Right hindlimb (tissue), 1 donor: ENCODE results near the gene FAM98C.
"Not testable (repeated sequence)": the region's sequence is repeated elsewhere in the genome, so short reads cannot be mapped to it uniquely, and the experiment has no call there.

Source experiments
- DNase-seq: peaks from one replicate; pipeline ENCODE4 v3.0.0-alpha.2; 2018

The FAM98C gene

DNA sequence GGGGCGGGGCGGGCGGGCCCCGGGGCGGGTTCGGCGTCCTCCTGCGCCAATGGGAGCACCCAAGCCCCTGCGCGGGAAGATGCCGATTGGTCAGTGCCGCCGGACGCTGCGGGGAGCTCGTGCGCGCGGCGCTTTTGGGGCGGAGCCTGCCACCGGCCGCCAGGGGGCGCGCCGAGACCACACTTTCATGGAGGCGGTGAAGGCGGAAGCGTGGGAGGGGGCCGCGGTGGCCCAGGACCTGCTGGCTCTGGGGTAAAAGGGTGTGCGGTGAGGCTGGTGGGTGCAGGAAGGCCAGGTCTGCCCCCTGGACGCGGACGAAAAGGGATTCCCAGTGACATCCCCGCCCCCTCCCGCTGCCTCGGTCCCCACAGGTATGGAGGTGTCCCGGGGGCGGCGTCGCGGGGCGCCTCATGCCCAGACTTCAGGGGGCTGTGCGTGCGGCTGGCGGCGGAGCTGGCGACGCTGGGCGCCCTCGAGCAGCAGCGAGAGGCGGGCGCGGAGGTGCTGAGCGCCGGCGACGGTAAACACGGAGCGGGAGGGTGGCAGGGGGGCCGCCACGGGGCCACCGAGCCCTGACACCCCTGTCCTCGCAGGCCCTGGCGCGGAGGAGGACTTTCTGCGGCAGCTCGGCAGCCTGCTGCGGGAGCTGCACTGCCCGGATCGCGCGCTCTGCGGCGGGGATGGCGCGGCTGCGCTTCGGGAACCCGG is at the start of gene FAM98C:
Gene FAM98C, plus strand, starts transcription at position 127 of the 708 bp plus-strand sequence. Its CDS starts 61 bp downstream, at position 188.
- DNase-seq: peak; percentile 99

DNA sequence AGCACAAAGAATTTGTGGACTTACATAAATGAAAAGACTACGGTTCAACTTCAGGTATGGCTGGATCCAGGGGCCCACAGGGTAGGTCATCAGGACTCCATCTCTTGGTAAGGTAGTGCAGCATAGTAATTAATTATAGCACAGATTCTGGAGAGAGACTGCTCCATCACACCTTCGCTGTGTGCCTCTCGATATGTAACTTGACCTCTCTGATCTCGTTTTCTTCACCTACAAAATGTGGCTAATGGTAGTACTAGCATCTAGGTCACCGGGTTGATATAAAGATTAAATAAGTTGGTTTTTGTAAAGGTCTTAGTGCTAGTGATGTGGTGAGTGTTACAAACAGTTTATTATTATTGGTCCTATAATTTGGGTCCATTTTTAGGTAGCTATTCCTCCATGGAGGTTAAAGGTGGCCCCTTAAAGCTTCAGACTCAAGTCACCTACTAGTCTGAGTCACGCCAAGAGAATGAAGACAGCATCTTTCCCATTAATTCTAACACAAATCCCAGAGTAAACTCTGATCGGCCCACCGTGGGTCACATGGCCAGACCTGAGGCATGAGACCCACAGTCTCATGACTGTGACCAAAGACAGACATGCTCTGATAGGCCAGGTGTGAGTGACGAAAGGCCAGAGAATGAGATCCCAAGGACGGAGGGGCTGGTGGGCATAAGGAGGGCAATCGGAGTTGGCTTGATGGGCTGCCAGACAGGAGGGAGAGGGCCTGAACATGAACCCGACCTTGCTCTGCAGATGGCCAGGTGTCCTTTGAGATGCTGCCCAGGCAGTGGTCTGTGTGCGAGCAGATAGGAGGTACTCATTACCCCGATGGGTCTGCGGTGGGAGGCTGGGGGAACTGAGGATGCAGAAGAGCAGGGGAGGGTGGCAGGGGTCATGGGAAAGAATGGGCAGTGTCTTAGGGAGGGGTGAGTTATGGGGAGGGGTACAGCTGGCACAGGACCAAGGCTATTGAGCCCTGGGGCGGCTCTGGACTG is 46.9 kb upstream of the FAM98C start:
- no peak for DNase-seq

DNA sequence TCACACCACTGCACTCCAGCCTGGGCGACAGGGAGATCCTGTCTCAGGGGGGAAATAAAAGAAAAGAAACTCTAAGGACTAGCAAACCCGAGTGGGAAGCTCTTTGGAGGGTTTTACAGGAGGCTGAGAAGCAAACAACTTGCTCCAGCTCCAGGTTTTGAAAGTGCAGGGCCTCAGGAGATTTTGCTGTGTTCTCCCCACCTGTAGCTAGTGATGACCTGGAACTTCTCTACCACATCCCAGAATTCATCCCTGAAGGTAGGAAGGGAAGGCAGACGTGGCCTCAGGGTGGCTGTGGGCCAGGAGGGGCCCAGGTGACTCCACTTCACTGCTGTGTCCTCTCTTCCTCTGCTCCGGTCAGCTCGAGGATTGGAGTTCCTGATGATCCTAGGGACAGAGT is 44.8 kb upstream of the FAM98C start:
- DNase-seq: no peak

DNA sequence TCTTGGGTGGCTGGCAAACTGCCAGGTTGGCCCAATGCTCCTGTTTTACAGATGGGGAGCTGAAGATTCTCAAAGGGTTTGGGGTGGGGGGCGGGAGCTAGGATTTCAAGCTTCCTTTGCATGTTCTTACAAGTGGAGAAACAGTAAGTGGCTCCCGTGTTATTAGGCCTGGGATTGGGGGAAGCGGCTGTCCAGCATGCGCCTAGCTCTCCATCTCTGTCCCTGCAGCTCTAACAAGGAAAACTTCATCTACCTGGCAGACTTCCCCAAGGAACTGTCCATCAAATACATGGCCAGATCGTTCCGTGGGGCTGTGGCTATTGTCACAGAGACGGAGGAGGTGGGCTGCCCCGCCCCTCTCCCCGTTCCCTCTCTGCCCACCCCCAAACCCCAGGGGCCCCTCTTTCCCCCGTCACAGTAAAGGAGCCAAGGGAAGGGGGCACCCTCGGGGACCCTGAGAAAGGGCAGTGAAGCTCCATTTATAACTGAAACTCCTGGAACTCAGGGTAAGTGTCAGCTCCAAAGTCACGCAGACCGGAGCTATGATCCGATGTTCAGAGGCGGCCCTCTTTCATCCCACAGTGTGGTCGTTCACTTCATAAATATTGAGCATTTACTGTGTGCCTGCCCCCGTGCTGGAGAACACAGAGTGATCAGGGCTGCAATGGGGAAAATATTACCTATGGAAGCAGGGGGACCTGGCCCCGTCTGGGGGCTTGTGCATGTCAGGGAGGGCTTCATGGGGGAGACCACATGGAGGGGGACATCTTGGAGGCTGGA is 43.5 kb upstream of the FAM98C start:
- no peak for DNase-seq

DNA sequence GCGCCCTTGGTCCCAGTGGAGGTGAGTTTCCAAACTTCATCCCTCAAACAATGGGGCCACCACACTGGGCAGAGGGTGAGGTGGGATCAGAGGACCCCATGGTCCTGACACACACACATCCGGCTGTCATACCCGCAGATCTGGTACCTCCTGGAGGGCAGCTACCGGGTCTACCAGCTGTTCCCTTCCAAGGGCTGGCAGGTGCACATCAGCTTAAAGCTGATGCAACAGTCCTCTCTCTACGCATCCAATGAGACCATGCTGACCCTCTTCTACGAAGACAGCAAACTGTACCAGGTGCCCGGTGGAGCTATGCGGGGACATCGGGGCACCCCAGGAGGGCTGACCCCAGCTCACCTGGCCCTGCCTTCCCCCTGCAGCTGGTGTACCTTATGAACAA is 42.5 kb upstream of the FAM98C start:
- no peak for DNase-seq

DNA sequence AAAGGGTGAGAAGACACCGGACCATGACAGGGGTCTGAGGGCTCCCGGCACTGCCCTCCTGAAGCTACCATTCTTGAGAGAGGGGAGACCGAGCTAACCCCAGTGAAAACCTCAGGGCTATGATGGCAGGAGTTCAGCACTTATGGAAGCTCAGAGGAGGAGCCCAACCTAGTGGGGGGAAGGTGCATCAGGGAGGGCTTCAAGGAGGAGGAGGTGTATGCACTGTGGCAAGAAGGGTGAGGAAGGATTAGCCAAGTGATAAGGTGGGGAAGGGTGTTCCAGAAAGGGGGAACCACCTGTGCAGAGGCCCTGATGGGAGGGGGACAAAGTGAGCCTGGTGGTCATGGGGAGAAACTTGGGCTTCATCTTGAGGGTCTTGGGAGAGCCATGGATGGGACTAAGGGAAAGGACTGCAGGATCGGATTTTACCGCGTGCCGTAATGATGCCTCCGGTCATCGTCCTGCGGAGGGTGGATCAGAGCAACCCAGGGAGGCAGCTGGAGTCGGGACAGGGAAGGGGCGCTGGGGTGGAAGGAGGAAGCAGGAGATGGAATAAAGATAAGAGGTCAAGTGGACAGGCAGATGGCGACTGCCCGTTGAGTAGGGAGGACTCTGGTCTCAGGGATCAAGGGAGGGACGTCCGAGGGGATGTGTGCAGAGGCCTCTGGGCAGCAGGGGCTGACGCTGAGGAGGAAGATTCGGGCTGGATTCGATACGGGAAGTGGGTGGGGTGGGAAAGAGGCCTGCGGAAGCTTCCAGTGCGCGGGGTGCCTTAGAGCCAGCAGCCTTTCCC is 41.9 kb upstream of the FAM98C start:
- no peak for DNase-seq

DNA sequence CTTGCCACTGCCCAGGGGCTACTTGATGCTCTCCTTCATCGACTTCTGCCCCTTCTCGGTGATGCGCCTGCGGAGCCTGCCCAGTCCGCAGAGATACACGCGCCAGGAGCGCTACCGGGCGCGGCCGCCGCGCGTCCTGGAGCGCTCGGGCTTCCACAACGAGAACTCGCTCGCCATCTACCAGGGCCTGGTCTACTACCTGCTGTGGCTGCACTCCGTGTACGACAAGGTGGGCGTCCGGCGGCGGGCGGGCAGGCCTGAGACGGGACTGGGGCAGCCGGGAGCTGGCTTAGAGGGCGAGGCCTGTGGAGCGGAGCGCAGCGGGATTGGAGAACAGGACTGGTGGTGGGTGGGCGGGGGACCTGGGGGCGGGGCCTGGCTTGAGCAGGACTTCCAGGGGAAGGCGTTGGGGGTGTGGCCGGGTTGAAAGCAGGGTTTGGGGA is 41.2 kb upstream of the FAM98C start:
- peak; percentile 86 for DNase-seq

DNA sequence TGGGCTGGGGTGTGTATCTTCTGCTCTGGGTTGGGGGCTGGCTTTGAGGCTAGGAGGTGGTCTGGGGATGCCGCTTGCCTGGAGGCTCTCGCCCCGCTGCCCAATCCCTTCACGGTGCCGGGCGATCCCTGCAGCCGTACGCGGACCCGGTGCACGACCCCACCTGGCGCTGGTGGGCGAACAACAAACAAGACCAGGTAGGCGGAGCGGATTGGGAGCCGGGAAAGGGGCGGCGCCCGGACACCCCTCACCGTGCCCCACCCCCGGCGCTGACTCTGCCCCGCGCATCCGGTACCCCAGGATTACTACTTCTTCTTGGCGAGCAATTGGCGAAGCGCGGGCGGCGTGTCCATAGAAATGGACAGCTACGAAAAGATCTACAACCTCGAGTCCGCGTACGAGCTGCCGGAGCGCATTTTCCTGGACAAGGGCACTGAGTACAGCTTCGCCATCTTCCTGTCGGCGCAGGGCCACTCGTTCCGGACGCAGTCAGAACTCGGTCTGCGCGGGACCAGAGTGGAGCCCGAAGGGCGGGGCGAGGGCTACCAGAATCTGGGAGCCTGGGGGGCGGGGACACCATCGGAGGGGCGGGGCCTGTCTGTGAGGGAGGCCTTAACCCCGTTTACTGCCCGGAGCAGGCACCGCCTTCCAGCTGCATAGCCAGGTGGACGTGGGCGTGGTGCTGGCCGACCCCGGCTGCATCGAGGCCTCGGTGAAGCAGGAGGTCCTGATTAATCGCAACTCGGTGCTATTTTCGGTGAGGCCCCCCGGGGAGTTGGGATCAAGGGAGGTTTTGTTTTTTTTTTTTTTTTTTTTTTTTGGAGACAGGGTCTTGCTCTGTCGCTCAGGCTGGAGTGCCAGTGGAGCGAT is 40.6 kb upstream of the FAM98C start:
- peak; percentile 71 for DNase-seq

DNA sequence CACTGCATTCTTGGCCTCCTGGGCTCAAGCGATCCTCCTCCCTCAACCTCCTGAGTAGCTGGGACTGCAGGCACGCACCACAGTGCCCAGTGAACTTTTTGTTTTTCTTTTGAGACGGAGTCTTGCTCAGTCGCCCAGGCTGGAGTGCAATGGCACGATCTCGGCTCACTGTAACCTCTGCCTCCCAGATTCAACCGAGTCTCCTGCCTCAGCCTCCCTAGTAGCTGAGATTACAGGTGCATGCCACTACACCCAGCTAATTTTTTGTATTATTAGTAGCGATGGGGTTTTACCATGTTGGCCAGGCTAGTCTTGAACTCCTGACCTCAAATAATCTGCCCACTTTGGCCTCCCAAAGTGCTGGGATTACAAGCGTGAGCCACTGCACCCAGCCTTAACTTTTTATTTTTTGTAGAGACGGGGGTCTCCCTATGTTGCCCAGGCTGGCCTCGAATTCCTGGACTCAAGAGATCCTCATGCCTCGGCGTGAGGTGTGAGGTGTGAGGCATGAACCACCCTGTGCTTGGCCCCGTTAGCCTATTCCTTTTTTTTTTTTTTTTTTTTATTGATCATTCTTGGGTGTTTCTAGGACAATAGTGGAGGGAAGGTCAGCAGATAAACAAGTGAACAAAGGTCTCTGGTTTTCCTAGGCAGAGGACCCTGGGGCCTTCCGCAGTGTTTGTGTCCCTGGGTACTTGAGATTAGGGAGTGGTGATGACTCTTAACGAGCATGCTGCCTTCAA is 39.8 kb upstream of the FAM98C start:
- not testable (repeated sequence) for DNase-seq

DNA sequence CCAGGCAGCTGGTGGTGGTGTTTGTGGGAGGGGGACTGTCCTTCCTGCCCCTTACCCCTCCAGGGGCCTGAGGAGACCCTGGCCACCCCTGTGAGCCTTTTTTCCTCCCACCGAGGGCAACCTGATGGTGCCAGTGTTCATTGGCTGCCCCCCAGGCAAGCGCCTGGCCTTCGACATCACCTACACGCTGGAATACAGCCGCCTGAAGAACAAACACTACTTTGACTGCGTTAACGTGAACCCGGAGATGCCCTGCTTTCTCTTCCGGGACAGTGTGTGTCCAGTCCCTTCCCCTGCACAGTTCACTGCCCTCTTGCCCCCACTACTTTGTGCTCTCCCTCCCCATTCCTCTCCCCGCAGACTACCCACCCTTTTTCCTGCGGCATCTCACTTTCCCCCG is 35.9 kb upstream of the FAM98C start:
- DNase-seq: no peak

DNA sequence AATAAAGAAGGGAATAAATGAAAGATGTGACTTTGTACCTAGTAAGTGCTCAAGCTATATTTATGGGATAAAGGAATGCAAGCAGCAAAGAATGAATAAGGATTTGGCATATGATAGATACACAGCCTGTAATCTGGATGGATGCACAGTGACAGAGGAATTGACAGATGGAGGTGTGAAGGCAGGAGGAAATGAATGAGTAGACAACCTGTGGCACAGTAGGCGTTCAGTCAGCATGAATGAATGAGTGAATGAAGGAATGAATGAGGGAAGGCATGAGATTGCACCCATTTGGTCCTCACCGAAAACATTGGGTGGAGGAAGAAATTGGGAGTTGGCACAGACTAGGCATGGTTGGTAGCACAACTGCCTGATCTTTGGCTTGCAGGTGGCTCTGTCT is 33.3 kb upstream of the FAM98C start:
- DNase-seq: no peak

DNA sequence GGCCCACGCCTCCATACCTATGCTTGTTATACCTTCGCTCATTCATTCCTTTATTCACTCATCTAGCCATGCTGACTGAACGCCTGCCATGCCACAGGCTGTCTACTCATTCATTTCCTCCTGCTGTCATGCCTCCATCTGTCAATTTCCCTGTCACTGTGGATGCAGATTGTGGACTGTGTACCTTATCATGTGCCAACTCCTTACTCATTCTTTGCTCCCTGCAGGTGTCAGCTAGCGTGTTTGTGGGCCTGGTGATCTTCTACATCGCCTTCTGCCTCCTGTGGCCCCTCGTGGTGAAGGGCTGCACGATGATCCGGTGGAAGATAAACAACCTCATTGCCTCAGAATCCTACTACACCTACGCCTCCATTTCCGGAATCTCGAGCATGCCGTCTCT is 32.6 kb upstream of the FAM98C start:
- no peak for DNase-seq

DNA sequence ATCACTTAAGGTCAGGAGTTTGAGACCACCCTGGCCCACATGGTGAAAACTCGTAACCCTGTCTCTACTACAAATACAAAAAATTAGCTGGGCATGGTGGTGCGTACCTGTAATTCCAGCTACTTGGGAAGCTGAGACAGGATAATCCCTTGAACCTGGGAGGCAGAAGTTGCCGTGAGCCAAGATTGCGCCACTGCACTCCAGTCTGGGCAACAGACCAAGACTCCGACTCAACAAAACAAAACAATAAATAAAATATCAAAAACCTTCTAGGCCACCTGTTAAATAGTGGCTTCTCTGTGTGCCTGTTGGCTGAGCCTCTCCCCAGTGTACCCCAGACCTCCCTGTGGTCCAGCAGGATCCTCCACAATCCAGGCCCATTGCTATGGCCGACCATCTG is 31.8 kb upstream of the FAM98C start:
- no peak for DNase-seq

DNA sequence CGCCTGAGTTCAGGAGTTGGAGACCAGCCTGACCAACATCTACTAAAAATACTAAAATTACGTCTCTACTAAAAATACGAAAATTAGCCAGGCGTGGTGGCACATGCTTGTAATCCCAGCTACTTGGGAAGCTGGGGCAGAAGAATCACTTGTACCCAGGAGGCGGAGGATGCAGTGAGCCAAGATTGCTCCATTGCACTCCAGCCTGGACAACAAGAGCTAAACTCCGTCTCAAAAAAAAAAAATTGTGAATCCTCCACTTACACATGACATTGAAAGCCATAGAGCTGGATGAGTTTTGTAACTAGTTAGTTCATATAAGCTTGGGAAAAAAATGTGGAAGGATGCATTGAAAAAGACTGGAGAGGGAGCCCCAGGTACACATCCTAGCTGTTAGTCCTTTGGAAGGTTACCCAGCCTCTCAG is 29.0 kb upstream of the FAM98C start:
- no peak for DNase-seq

DNA sequence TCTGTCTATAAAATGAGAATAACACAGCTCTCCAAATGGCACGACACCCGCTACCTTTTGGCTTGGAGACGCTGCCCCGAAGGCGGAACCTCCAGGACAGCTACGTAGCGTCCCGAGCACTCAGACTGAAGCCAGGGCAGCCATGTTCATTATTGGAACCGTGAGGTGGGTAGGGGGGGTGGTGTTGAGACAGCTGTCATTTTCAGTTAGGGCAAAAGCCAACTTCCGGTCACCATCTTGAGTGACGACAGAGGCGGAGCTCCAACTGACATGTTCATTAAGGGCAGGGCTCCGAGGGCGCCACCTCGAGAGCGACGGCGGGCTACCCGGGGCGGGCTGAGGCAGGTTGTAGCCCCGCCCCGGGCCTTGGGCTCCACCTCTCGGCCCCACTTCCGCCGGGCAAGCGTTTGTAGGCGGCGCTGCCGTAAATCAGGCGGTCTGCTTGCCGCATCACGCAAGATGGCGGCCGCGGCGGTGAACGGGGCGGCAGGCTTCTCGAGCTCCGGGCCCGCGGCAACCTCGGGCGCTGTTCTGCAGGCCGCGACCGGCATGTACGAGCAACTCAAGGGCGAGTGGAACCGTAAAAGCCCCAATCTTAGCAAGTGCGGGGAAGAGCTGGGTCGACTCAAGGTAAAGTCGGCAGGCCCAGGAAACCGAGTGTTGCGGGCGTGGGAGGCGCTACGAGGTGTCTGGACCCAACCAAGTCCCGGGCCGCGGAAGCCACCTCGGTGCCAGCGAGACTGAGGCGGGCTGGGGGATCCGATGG is 28.4 kb upstream of the FAM98C start, which contains the start of gene PSMD8:
Gene PSMD8, plus strand, starts transcription at position 240 of the 766 bp plus-strand sequence. Its CDS starts 31 bp downstream, at position 271.
- peak; percentile 99 for DNase-seq

DNA sequence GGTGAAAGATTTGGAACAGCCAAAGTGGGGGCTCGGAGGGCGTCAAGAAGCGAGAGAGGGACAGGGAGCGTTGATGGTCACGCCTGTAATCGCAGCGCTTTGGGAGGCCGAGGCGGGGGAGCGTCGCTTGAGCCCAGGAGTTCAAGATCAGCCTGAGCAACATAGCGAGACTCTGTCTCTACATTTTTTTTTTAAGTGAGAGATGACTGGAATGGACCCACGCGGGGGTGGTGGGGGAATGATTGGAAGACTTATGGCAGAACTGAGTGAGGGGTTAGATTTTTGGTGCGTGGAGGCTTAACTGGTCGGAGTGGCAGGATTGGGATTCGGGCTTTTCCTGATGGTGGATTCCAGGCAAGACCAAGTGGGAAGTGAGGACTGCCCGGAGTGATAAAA is 27.8 kb upstream of the FAM98C start:
- no peak for DNase-seq

DNA sequence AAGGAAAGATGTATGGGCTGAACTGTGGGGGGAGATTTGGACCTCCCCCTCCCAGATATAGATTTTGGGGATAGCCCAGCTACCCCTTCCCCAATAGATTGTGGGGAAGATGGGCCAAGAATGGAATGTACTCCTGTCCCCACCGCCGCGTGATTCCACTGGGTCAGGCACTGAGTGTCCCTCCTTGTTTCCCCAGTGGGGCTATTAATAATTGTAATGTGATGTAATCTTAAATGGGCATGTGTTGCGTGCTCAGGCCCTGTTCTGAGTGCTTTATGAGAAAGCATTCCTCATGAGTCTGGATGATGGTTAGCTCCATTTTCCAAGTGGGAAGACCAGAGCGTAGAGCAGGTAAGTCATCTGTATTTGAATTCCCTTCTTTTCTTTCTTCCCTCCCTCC is 27.1 kb upstream of the FAM98C start:
- no peak for DNase-seq

DNA sequence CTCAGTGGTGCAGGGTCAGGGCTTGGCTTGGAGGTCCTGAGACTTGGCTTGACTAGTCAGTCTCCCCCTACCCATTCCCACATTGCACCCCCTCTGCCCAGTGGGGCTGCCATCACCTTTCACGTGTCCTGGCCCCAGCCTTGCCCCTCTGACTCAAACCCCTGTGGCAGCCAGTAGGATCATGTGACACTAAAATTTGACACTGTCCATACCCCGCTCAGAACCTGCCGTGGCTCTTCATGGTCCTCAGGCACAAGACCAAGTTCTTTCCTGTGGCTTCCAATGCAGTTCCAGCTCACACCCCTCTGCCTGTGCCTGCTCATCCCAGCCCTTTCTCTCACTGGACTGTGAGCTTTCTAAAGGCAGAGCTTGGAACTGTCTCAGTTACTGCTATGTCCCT is 26.3 kb upstream of the FAM98C start:
- no peak for DNase-seq

DNA sequence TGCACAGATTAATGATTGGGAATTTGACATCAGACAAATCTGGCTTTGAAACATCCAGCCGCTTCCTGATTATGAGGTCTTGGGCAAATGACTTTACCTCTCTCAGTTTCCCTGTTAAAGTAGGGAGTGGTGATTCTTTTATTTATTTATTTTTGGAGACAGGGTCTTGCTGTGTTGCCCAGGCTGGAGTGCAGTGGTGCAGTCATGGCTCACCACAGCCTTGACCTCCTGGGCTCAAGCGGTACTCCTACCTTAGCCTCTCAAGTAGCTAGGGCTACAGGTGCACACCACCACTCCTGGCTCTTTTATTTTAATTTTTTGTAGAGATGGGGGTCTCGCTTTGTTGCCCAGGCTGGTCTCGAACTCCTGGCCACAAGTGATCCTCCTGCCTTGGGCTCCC is 25.8 kb upstream of the FAM98C start:
- DNase-seq: no peak

DNA sequence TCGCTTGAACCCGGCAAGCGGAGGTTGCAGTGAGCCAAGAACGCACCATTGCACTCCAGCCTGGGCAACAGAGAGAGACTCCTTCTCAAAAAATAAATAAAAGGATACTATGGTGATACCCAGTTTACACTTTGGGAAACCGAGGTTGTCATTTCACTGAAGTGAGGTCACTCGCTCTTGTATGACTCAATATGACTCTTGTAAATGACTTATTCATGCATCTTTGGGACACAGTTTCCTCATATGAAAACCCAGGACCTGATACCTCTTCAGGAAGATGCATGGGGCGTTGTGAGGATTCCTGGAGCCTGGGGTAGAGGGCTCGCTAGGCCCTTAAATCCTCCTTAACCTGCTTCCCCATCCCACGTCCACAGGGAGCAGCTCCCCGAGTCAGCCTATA is 24.0 kb upstream of the FAM98C start:
- no peak for DNase-seq
